HG03060 (cell line): ENCODE measurements around the gene PDGFRA.
"Not testable (repeated sequence)": the region's sequence is repeated elsewhere in the genome, so short reads cannot be mapped to it uniquely, and the experiment has no call there.

ENCODE experiments used
- ATAC-seq: cut with Tn5 transposase; IDR thresholded peaks from one replicate; pipeline ENCODE4 v1.9.1; 2021; ENCODE audit warnings: low read depth, moderate number of reproducible peaks; ENCODE audit not compliant: unreplicated experiment

PDGFRA gene

GRCh38 chr4:54227256-54228055 lies 1.6 kb upstream of the PDGFRA start:
- no peak for ATAC-seq

- ATAC-seq: no peak
Measured at GRCh38 chr4:54228056-54228527, 1.0 kb upstream of the PDGFRA start.

- ATAC-seq: no peak
Measured at GRCh38 chr4:54228546-54228945, 547 bp upstream of the PDGFRA start.

GRCh38 chr4:54229631-54230483 lies 764 bp downstream of the PDGFRA start:
- no peak for ATAC-seq

- no peak for ATAC-seq
Measured at GRCh38 chr4:54230484-54231418, 1.7 kb downstream of the PDGFRA start.

- no peak for ATAC-seq
Measured at GRCh38 chr4:54231419-54231767, 2.3 kb downstream of the PDGFRA start.

GRCh38 chr4:54231768-54232688 lies 2.9 kb downstream of the PDGFRA start:
- ATAC-seq: no peak

- ATAC-seq: no peak
Measured at GRCh38 chr4:54233277-54233696, 4.2 kb downstream of the PDGFRA start.

GRCh38 chr4:54233697-54234496 lies 4.8 kb downstream of the PDGFRA start:
- ATAC-seq: no peak

GRCh38 chr4:54234497-54235205 lies 5.6 kb downstream of the PDGFRA start:
- no peak for ATAC-seq

- not testable (repeated sequence) for ATAC-seq
Measured at GRCh38 chr4:54236316-54236715, 7.2 kb downstream of the PDGFRA start.

GRCh38 chr4:54237770-54238169 lies 8.7 kb downstream of the PDGFRA start:
- ATAC-seq: no peak

GRCh38 chr4:54238389-54238788 lies 9.3 kb downstream of the PDGFRA start:
- ATAC-seq: no peak

GRCh38 chr4:54241268-54241823 lies 12.3 kb downstream of the PDGFRA start:
- not testable (repeated sequence) for ATAC-seq

- not testable (repeated sequence) for ATAC-seq
Measured at GRCh38 chr4:54243541-54243940, 14.4 kb downstream of the PDGFRA start.

- ATAC-seq: not testable (repeated sequence)
Measured at GRCh38 chr4:54252312-54252711, 23.2 kb downstream of the PDGFRA start.

- ATAC-seq: no peak
Measured at GRCh38 chr4:54254116-54254914, 25.2 kb downstream of the PDGFRA start.
